ENCODE results near the gene CAMKMT.
"Not testable (repeated sequence)": the region's sequence is repeated elsewhere in the genome, so short reads cannot be mapped to it uniquely, and the experiment has no call there.

DNA sequence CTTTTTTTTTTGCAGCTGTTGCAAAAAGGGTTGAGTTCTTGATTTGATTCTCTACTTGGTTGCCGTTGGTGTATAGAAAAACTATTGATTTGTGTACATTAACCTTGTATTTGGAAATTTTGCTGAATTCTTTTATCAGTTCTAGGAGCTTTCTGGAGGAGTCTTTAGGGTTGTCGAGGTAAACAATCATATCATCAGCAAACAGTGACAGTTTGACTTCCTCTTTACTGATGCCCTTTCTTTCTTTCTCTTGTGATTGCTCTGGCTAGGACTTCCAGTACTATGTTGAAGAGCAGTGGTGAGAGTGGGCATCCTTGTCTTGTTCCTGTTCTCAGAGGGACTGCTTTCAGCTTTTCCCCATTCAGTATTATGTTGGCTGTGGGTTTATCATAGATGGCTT is 23.5 kb downstream of the CAMKMT start:
- TF ChIP-seq POLR2A (IDR thresholded peaks at IDR 0.05); POLR2AphosphoS5 (IDR thresholded peaks at IDR 0.05); EP300 (IDR thresholded peaks at IDR 0.05; ENCODE audit: low read depth): not testable (repeated sequence)
- TF ChIP-seq, protein P1, sequence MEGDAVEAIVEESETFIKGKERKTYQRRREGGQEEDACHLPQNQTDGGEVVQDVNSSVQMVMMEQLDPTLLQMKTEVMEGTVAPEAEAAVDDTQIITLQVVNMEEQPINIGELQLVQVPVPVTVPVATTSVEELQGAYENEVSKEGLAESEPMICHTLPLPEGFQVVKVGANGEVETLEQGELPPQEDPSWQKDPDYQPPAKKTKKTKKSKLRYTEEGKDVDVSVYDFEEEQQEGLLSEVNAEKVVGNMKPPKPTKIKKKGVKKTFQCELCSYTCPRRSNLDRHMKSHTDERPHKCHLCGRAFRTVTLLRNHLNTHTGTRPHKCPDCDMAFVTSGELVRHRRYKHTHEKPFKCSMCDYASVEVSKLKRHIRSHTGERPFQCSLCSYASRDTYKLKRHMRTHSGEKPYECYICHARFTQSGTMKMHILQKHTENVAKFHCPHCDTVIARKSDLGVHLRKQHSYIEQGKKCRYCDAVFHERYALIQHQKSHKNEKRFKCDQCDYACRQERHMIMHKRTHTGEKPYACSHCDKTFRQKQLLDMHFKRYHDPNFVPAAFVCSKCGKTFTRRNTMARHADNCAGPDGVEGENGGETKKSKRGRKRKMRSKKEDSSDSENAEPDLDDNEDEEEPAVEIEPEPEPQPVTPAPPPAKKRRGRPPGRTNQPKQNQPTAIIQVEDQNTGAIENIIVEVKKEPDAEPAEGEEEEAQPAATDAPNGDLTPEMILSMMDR (IDR thresholded peaks at IDR 0.05): not testable (repeated sequence)

Data from transverse colon (tissue), 4 donors.